Caco-2 (cell line): Measurements from ENCODE around the gene ADAD2. TPM values are rescaled to one million over a fixed set of nuclear protein-coding genes. Genes with fewer than 3 reads are reported as not detected.

Source experiments
- BruUV-seq: library from RNA; stranded (reverse); fragments of 400-500 nt; replicated peaks from 2 replicates; lab custom pipeline; 2021; lab: Mats Ljungman, UMichigan
- CTCF ChIA-PET: fragments of 300-600 bp; sonication (Branson Sonifier 250); formaldehyde crosslinking; loops from one replicate; lab custom pipeline; 2022; ENCODE audit warnings: antibody characterized with exemption; lab: Charles Lee
- POLR2A ChIA-PET: fragments of 300-600 bp; sonication (Branson Sonifier 250); formaldehyde crosslinking; loops from one replicate; lab custom pipeline; 2022; ENCODE audit warnings: antibody characterized with exemption; lab: Charles Lee
- DNase-seq, 2 experiments: peaks; one replicate each; pipeline versions ENCODE4 v3.0.0 to v3.0.0-alpha.2; 2020 to 2022
- H3K27me3 ChIP-seq: replicated peaks from 2 replicates; pipeline ENCODE4 v1.6.0; 2011; ENCODE audit warnings: low read length; ENCODE audit not compliant: control insufficient read depth, insufficient read depth
- H3K36me3 ChIP-seq: 2 replicates; pipeline ENCODE4 v1.5.1; 2011; ENCODE audit warnings: low read length; ENCODE audit not compliant: control insufficient read depth, insufficient read depth
- H3K4me1 ChIP-seq: fragments of 250-450 bp; sonication (Bioruptor Pico); 2 replicates; pipeline ENCODE4 v1.5.1; 2020; ENCODE audit warnings: mild to moderate bottlenecking
- H3K4me3 ChIP-seq: 2 replicates; pipeline ENCODE4 v1.5.1; 2011; ENCODE audit warnings: low read depth, mild to moderate bottlenecking, control low read depth, low read length
- H3K9me3 ChIP-seq: fragments of 250-450 bp; sonication (Bioruptor Pico); 2 replicates; pipeline ENCODE4 v1.5.1; 2020; ENCODE audit warnings: mild to moderate bottlenecking, moderate library complexity
- H3K27ac Mint-ChIP-seq: one replicate; pipeline ENCODE4 v1.8.0; 2022; ENCODE audit warnings: mixed read lengths; ENCODE audit not compliant: unreplicated experiment
- H3K27me3 Mint-ChIP-seq: one replicate; pipeline ENCODE4 v1.8.0; 2022; ENCODE audit warnings: mixed read lengths; ENCODE audit not compliant: insufficient read depth, unreplicated experiment
- H3K36me3 Mint-ChIP-seq: one replicate; pipeline ENCODE4 v1.8.0; 2022; ENCODE audit warnings: mild to moderate bottlenecking, mixed read lengths; ENCODE audit not compliant: insufficient read depth, unreplicated experiment
- H3K4me1 Mint-ChIP-seq: one replicate; pipeline ENCODE4 v1.8.0; 2022; ENCODE audit warnings: low read depth, mixed read lengths; ENCODE audit not compliant: unreplicated experiment
- H3K4me3 Mint-ChIP-seq: one replicate; pipeline ENCODE4 v1.8.0; 2022; ENCODE audit warnings: mild to moderate bottlenecking, moderate library complexity, mixed read lengths; ENCODE audit not compliant: unreplicated experiment
- H3K9me3 Mint-ChIP-seq: one replicate; pipeline ENCODE4 v1.8.0; 2022; ENCODE audit warnings: mixed read lengths; ENCODE audit not compliant: unreplicated experiment
- CTCF ChIP-seq, 2 experiments: fragments of 200-600 bp in 1 of 2; IDR thresholded peaks; 1 replicate in 1 of 2; 2 replicates in 1 of 2; pipeline versions ENCODE4 v1.5.1 to v1.8.0; 2011 to 2022; ENCODE audit warnings: antibody characterized with exemption in 1 of 2, control low read depth in 1 of 2, inconsistent platforms in 1 of 2, low read depth in 1 of 2, low read length in 1 of 2, mild to moderate bottlenecking in 1 of 2, moderate library complexity in 1 of 2; ENCODE audit not compliant: insufficient read depth in 1 of 2, severe bottlenecking in 1 of 2, unreplicated experiment in 1 of 2
- intact Hi-C: fragments of 100-400 bp; cut with micrococcal nuclease; formaldehyde crosslinking; loops from one replicate; pipeline ENCODE4 v1.10.0; 2022; ENCODE audit not compliant: unreplicated experiment
- total RNA-seq: library from RNA; stranded (reverse); gene quantifications from 2 replicates; pipeline ENCODE4 v1.2.3, GENCODE V29; 2022

ADAD2 gene
- total RNA-seq, 1 experiment from 2014 or later: not detected

- DNase-seq: no peak
- CTCF ChIA-PET: interaction anchor here (1.0 kb wide), 1 partner anchor 57 kb away, joined by 3 read pairs; the partner anchor contains the start of gene TAF1C
- H3K4me3 Mint-ChIP-seq: no peak overlapping the region
- H3K9me3 Mint-ChIP-seq: no peaks in the 10 kb centered on the region
- H3K4me1 Mint-ChIP-seq: peaks cover 9% of the 10 kb centered on the region
- no peaks in the 10 kb centered on the region for H3K4me1 ChIP-seq
- intact Hi-C loops: no loop called here
- peaks cover 2% of the 10 kb centered on the region for H3K27me3 ChIP-seq
- POLR2A ChIA-PET: no interaction called here
- no peak overlapping the region for H3K4me3 ChIP-seq
- no peak for TF ChIP-seq CTCF (IDR thresholded peaks at IDR 0.05; ENCODE audit: insufficient read depth in 1 of 2, low read depth in 1 of 2, low read length in 1 of 2, severe bottlenecking in 1 of 2, unreplicated experiment in 1 of 2)
- H3K27ac Mint-ChIP-seq: no peak overlapping the region
- H3K27me3 Mint-ChIP-seq: peaks cover 37% of the 10 kb centered on the region
- no peaks in the 10 kb centered on the region for H3K9me3 ChIP-seq
- H3K36me3 Mint-ChIP-seq: no peaks in the 10 kb centered on the region
- no peaks in the 10 kb centered on the region for H3K36me3 ChIP-seq
- no TSS peak for BruUV-seq
Measured at GRCh38 chr16:84243732-84244131, 52.8 kb downstream of the ADAD2 start.

DNA sequence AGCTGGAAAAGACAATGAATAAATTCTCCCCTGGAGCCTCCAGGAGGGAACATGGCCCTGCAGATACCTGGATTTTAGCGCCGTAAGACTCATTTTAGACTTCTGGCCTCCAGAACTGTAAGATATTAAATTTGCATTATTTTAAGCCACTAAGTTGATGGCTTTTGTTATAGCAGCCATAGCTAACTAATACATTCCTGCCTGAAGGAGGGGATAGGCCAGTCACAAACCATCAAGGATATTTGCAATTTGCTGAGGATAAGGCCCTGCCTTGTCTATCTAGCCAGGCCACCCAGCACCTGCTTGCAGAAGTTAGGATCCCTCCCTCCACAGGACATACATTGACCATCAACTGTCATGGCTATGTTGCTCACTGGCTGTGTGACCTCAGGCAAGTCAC is 53.8 kb downstream of the ADAD2 start:
- no peaks in the 10 kb centered on the region for H3K9me3 Mint-ChIP-seq
- ChIA-PET CTCF (interaction anchor here (1.0 kb wide), 1 partner anchor 58 kb away, joined by 3 read pairs; the partner anchor contains the start of gene TAF1C), POLR2A (no interaction called here)
- intact Hi-C loops: no loop called here
- Histone ChIP-seq H3K4me1 (no peaks in the 10 kb centered on the region), H3K36me3 (no peaks in the 10 kb centered on the region), H3K4me3 (no peak overlapping the region), H3K9me3 (no peaks in the 10 kb centered on the region), H3K27me3 (peaks cover 4% of the 10 kb centered on the region)
- peaks cover 28% of the 10 kb centered on the region for H3K27me3 Mint-ChIP-seq
- H3K36me3 Mint-ChIP-seq: no peaks in the 10 kb centered on the region
- no peak for DNase-seq
- TF ChIP-seq CTCF (IDR thresholded peaks at IDR 0.05; ENCODE audit: insufficient read depth in 1 of 2, low read depth in 1 of 2, low read length in 1 of 2, severe bottlenecking in 1 of 2, unreplicated experiment in 1 of 2): no peak
- no peak overlapping the region for H3K27ac Mint-ChIP-seq
- BruUV-seq: no TSS peak
- no peak overlapping the region for H3K4me3 Mint-ChIP-seq
- H3K4me1 Mint-ChIP-seq: peaks cover 9% of the 10 kb centered on the region

DNA sequence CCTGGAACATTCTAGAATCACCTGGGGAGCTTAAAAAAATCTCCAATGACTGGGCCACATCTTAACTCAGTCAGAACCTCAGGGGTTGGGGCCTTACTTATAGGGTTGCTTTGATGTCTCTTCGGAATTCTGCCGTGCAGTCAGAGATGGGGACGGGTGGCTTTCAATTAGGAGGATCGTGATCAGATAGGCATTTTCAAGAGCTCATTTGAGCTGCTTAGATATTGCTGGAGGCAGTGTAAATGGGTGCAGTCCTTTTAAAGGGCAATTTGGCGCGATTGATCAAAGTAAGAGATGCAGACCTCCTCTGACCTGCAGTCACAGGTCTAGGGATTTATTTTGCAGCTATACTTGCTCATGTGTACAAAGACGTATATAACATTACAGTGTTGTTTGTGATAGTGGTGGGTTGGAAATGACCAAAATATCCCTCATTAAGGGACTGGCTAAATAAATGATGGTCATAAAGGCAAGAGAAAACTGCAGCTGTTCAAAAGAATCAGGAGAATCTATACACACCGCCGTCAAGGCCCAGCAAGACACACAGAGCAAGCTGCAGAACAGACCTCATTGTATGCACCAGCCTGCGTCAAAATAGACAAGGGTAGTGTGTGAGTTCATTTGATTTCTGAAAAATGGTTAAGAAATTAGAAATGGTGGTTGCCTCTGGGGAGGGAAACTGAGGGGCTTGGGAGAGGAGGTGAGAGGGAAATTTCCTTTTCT is 55.2 kb downstream of the ADAD2 start:
- no peak overlapping the region for H3K4me3 ChIP-seq
- POLR2A ChIA-PET: no interaction called here
- CTCF ChIA-PET: interaction anchor here (0.6 to 1.6 kb wide), 2 partner anchors 38 to 59 kb away, joined by 3 to 4 read pairs; partner anchors contain the start of gene TAF1C
- DNase-seq: no peak
- H3K36me3 ChIP-seq: no peaks in the 10 kb centered on the region
- intact Hi-C loops: no loop called here
- H3K4me3 Mint-ChIP-seq: no peak overlapping the region
- BruUV-seq: no TSS peak
- no peak overlapping the region for H3K27ac Mint-ChIP-seq
- H3K4me1 Mint-ChIP-seq: peaks cover 9% of the 10 kb centered on the region
- no peaks in the 10 kb centered on the region for H3K9me3 Mint-ChIP-seq
- H3K27me3 ChIP-seq: peaks cover 2% of the 10 kb centered on the region
- no peak for TF ChIP-seq CTCF (IDR thresholded peaks at IDR 0.05; ENCODE audit: insufficient read depth in 1 of 2, low read depth in 1 of 2, low read length in 1 of 2, severe bottlenecking in 1 of 2, unreplicated experiment in 1 of 2)
- H3K36me3 Mint-ChIP-seq: no peaks in the 10 kb centered on the region
- no peaks in the 10 kb centered on the region for H3K4me1 ChIP-seq
- H3K9me3 ChIP-seq: no peaks in the 10 kb centered on the region
- peaks cover 19% of the 10 kb centered on the region for H3K27me3 Mint-ChIP-seq
